ENCODE data around the gene NR1I3.
"Not testable (repeated sequence)": the region's sequence is repeated elsewhere in the genome, so short reads cannot be mapped to it uniquely, and the experiment has no call there.

Gene NR1I3

GRCh38 chr1:161227196-161227871 lies 10.7 kb downstream of the NR1I3 start:
- no peak overlapping the region for H3K27ac ChIP-seq (ENCODE audit: insufficient read depth, low read depth, low read length, poor library complexity, severe bottlenecking)
- 63 to 64% methylated on average over 11 of the region's 11 CpGs for WGBS, 2 experiments
- peak overlapping the region; percentile 8 for H3K4me3 ChIP-seq (ENCODE audit: insufficient read depth, low read depth, low read length)

GRCh38 chr1:161226759-161227158 lies 11.2 kb downstream of the NR1I3 start:
- Histone ChIP-seq H3K4me3 (ENCODE audit: insufficient read depth, low read depth, low read length) (peak overlapping the region; percentile 57), H3K27me3 (ENCODE audit: control insufficient read depth, insufficient read depth, low read length, poor library complexity, severe bottlenecking) (no peaks in the 10 kb centered on the region), H3K36me3 (ENCODE audit: control insufficient read depth, insufficient read depth, low read length) (no peaks in the 10 kb centered on the region), H3K27ac (ENCODE audit: insufficient read depth, low read depth, low read length, poor library complexity, severe bottlenecking) (no peak overlapping the region), H3K4me1 (ENCODE audit: control insufficient read depth, insufficient read depth, low read length) (peaks cover 4% of the 10 kb centered on the region), H3K9me3 (ENCODE audit: control insufficient read depth, low read length) (no peaks in the 10 kb centered on the region)
- 75 to 85% methylated on average over 3 of the region's 3 CpGs for WGBS, 2 experiments

More at GRCh38 chr1:161227196-161227871, 10.7 kb downstream of the NR1I3 start:
- Histone ChIP-seq H3K27me3 (ENCODE audit: control insufficient read depth, insufficient read depth, low read length, poor library complexity, severe bottlenecking) (no peaks in the 10 kb centered on the region), H3K36me3 (ENCODE audit: control insufficient read depth, insufficient read depth, low read length) (no peaks in the 10 kb centered on the region), H3K4me1 (ENCODE audit: control insufficient read depth, insufficient read depth, low read length) (peaks cover 4% of the 10 kb centered on the region), H3K9me3 (ENCODE audit: control insufficient read depth, low read length) (no peaks in the 10 kb centered on the region)

GRCh38 chr1:161226320-161226711 lies 11.7 kb downstream of the NR1I3 start:
- 18 to 20% methylated on average over 15 of the region's 15 CpGs for WGBS, 2 experiments
- Histone ChIP-seq H3K9me3 (ENCODE audit: control insufficient read depth, low read length) (no peaks in the 10 kb centered on the region), H3K27me3 (ENCODE audit: control insufficient read depth, insufficient read depth, low read length, poor library complexity, severe bottlenecking) (no peaks in the 10 kb centered on the region), H3K36me3 (ENCODE audit: control insufficient read depth, insufficient read depth, low read length) (no peaks in the 10 kb centered on the region), H3K27ac (ENCODE audit: insufficient read depth, low read depth, low read length, poor library complexity, severe bottlenecking) (no peak overlapping the region), H3K4me1 (ENCODE audit: control insufficient read depth, insufficient read depth, low read length) (peaks cover 4% of the 10 kb centered on the region), H3K4me3 (ENCODE audit: insufficient read depth, low read depth, low read length) (peak overlapping the region; percentile 57)

- H3K9me3 ChIP-seq (ENCODE audit: control insufficient read depth, low read length) = no peaks in the 10 kb centered on the region
- H3K4me3 ChIP-seq (ENCODE audit: insufficient read depth, low read depth, low read length) = peak within 1 kb of the TSS; percentile 57
- H3K36me3 ChIP-seq (ENCODE audit: control insufficient read depth, insufficient read depth, low read length) = no peaks in the 10 kb centered on the region
- WGBS, 2 experiments = 9 to 10% methylated on average over 16 of the region's 16 CpGs
- H3K27me3 ChIP-seq (ENCODE audit: control insufficient read depth, insufficient read depth, low read length, poor library complexity, severe bottlenecking) = no peaks in the 10 kb centered on the region
- H3K4me1 ChIP-seq (ENCODE audit: control insufficient read depth, insufficient read depth, low read length) = peaks cover 4% of the 10 kb centered on the region
- H3K27ac ChIP-seq (ENCODE audit: insufficient read depth, low read depth, low read length, poor library complexity, severe bottlenecking) = no peak within 1 kb of the TSS
Measured at GRCh38 chr1:161225534-161226319, 12.3 kb downstream of the NR1I3 start, which contains the start of gene TOMM40L. Gene TOMM40L, plus strand, starts transcription at chr1:161226060. Its CDS starts 430 bp downstream, at chr1:161226490.

- H3K27ac ChIP-seq (ENCODE audit: insufficient read depth, low read depth, low read length, poor library complexity, severe bottlenecking) = no peak overlapping the region
- no peak overlapping the region for H3K4me3 ChIP-seq (ENCODE audit: insufficient read depth, low read depth, low read length)
- H3K27me3 ChIP-seq (ENCODE audit: control insufficient read depth, insufficient read depth, low read length, poor library complexity, severe bottlenecking) = no peaks in the 10 kb centered on the region
- 92% methylated on average over 7 of the region's 7 CpGs for WGBS, 2 experiments
- no peaks in the 10 kb centered on the region for H3K36me3 ChIP-seq (ENCODE audit: control insufficient read depth, insufficient read depth, low read length)
- H3K4me1 ChIP-seq (ENCODE audit: control insufficient read depth, insufficient read depth, low read length) = peaks cover 4% of the 10 kb centered on the region
- no peaks in the 10 kb centered on the region for H3K9me3 ChIP-seq (ENCODE audit: control insufficient read depth, low read length)
Measured at GRCh38 chr1:161225178-161225533, 12.8 kb downstream of the NR1I3 start.

GRCh38 chr1:161224695-161225087 lies 13.3 kb downstream of the NR1I3 start:
- H3K9me3 ChIP-seq (ENCODE audit: control insufficient read depth, low read length); H3K27me3 ChIP-seq (ENCODE audit: control insufficient read depth, insufficient read depth, low read length, poor library complexity, severe bottlenecking); H3K4me1 ChIP-seq (ENCODE audit: control insufficient read depth, insufficient read depth, low read length); H3K4me3 ChIP-seq (ENCODE audit: insufficient read depth, low read depth, low read length); H3K36me3 ChIP-seq (ENCODE audit: control insufficient read depth, insufficient read depth, low read length); H3K27ac ChIP-seq (ENCODE audit: insufficient read depth, low read depth, low read length, poor library complexity, severe bottlenecking): not testable (repeated sequence)
- 89 to 92% methylated on average over 13 of the region's 13 CpGs for WGBS, 2 experiments

GRCh38 chr1:161223805-161224694 lies 14.0 kb downstream of the NR1I3 start:
- 91 to 99% methylated on average over 6 to 7 of the region's 7 CpGs for WGBS, 2 experiments
- H3K27me3 ChIP-seq (ENCODE audit: control insufficient read depth, insufficient read depth, low read length, poor library complexity, severe bottlenecking) = no peaks in the 10 kb centered on the region
- peaks cover 4% of the 10 kb centered on the region for H3K4me1 ChIP-seq (ENCODE audit: control insufficient read depth, insufficient read depth, low read length)
- no peaks in the 10 kb centered on the region for H3K9me3 ChIP-seq (ENCODE audit: control insufficient read depth, low read length)
- H3K27ac ChIP-seq (ENCODE audit: insufficient read depth, low read depth, low read length, poor library complexity, severe bottlenecking) = no peak overlapping the region
- no peak overlapping the region for H3K4me3 ChIP-seq (ENCODE audit: insufficient read depth, low read depth, low read length)
- no peaks in the 10 kb centered on the region for H3K36me3 ChIP-seq (ENCODE audit: control insufficient read depth, insufficient read depth, low read length)

GRCh38 chr1:161222175-161223019 lies 15.6 kb downstream of the NR1I3 start:
- Histone ChIP-seq H3K27ac (ENCODE audit: insufficient read depth, low read depth, low read length, poor library complexity, severe bottlenecking) (no peak overlapping the region), H3K9me3 (ENCODE audit: control insufficient read depth, low read length) (no peaks in the 10 kb centered on the region), H3K27me3 (ENCODE audit: control insufficient read depth, insufficient read depth, low read length, poor library complexity, severe bottlenecking) (no peaks in the 10 kb centered on the region), H3K36me3 (ENCODE audit: control insufficient read depth, insufficient read depth, low read length) (no peaks in the 10 kb centered on the region), H3K4me3 (ENCODE audit: insufficient read depth, low read depth, low read length) (no peak overlapping the region), H3K4me1 (ENCODE audit: control insufficient read depth, insufficient read depth, low read length) (peaks cover 4% of the 10 kb centered on the region)
- WGBS, 2 experiments = 91% methylated on average over 6 of the region's 6 CpGs

GRCh38 chr1:161220002-161220401 lies 18.0 kb downstream of the NR1I3 start:
- Histone ChIP-seq H3K4me3 (ENCODE audit: insufficient read depth, low read depth, low read length) (no peak overlapping the region), H3K36me3 (ENCODE audit: control insufficient read depth, insufficient read depth, low read length) (no peaks in the 10 kb centered on the region), H3K27ac (ENCODE audit: insufficient read depth, low read depth, low read length, poor library complexity, severe bottlenecking) (no peak overlapping the region), H3K27me3 (ENCODE audit: control insufficient read depth, insufficient read depth, low read length, poor library complexity, severe bottlenecking) (no peaks in the 10 kb centered on the region), H3K4me1 (ENCODE audit: control insufficient read depth, insufficient read depth, low read length) (no peaks in the 10 kb centered on the region), H3K9me3 (ENCODE audit: control insufficient read depth, low read length) (no peaks in the 10 kb centered on the region)
- WGBS, 2 experiments = 92 to 96% methylated on average over 5 of the region's 5 CpGs

Data from ectodermal cell (in vitro differentiated cells).